MM.1S (cell line): Measurements from ENCODE around the gene EGLN3.

Source experiments
- CTCF ChIP-seq: fragments of 300-600 bp; sonication (generic); IDR thresholded peaks from 2 replicates; pipeline ENCODE4 v1.5.1; 2016; ENCODE audit warnings: antibody characterized with exemption, low read length, mixed read lengths
- EZH2 ChIP-seq: fragments of 300-600 bp; sonication (generic); optimal IDR thresholded peaks from 2 replicates; pipeline ENCODE3; 2017; ENCODE audit warnings: low read depth, mild to moderate bottlenecking, antibody characterized with exemption, low read length, mixed read lengths

GRCh38 chr14:33879684-33880286 is 71.1 kb downstream of the EGLN3 start:
- TF ChIP-seq CTCF: no peak
- no peak for TF ChIP-seq EZH2
